CD4-positive, alpha-beta T cell treated with Interleukin-4 for 1 hour (primary cell): Measurements from ENCODE around the gene ACSL1.
A peak's percentile ranks its signal among the peaks of the same experiment; 100 is the strongest.

Experiments used
- DNase-seq, 2 donors: peaks; one replicate each; pipeline ENCODE4 v3.0.0-alpha.2; 2020 to 2022

Gene ACSL1

DNA sequence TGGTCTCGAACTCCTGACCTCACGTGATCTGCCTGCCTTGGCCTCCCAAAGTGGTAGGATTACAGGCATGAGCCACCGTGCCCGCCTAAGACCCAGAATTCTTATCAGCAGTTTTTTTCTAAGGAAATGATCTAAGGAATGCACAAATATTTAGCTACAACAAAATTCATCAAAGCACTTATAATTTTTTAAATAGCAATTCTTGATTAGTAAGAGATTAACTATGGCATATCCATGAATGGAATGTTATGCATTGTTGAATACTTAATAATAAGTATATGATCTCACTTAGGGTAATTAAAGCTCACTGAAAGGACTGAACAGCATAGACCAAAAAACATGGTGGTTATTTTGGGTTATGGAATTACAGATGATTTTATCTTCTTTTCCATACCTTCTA is 110.2 kb downstream of the ACSL1 start:
- no peak for DNase-seq

GRCh38 chr4:184713887-184714286 is 111.9 kb downstream of the ACSL1 start:
- no peak for DNase-seq

DNA sequence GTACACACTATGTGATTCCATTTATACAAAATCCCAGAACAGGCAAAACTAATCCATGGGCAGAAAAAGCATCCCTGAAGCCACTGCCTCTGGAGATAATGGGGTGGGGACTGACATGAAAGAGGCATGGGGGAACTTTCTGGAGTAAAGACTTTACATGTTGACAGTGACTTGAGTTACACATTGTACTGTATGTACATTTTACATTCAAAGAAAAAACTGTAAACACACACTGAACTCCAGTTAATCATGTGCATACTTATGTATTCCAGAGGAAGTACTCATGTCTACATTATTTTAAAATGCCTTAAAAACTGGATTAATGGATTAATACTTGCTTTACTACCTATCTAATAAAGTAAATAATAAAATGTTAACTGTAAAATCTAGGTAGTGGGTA is 113.4 kb downstream of the ACSL1 start:
- no peak for DNase-seq

DNA sequence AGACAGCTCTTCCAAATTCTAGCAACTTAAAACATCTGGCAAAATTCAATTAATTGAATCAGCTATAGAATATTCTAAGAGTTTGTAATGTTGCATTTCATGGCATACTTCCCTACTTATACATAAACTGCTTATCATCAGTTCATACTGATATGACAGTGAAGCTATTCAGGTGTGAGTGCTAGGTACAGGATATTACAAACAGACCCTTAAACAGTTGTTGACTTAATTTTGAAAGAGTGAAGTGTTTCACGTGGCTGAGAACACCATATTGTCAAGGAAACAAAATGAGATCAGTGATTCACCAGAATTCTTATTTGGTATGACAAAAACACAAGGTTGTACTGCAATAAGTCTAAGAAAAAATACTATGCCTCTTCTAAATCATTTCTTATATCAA is 119.3 kb downstream of the ACSL1 start:
- no peak for DNase-seq

DNA sequence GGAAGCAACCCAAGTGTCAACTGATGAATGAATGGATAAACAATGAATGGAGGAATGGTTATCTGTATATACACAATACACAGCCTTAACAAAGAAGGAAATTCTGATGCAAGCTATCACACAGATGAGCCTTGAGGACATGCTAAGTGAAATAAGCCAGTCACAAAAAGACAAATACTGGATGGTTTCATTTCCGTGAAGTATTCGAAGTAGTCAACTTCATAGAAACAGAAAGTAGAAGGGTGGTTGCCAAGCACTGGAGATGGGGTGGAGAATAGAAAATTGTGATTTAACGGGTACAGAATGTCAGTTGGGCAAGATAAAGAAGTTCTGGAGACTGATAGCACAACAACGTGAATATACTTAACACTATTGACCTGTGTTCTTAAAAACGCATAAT is 120.1 kb downstream of the ACSL1 start:
- peak in 1 of 2 donors; percentile 24 for DNase-seq
